H1 (cell line): ENCODE results near the gene CSTF2T. TPM values are rescaled to one million over a fixed set of nuclear protein-coding genes. Genes with fewer than 3 reads are reported as not detected.

Source experiments
- CTCF ChIA-PET: fragments of 300-600 bp; sonication (Branson Sonifier 250); formaldehyde crosslinking; loops from one replicate; lab custom pipeline; 2021; ENCODE audit not compliant: partially characterized antibody; lab: Charles Lee
- POLR2A ChIA-PET: fragments of 300-600 bp; sonication (Branson Sonifier 250); formaldehyde crosslinking; loops from one replicate; lab custom pipeline; 2021; ENCODE audit warnings: inconsistent platforms; ENCODE audit not compliant: partially characterized antibody; lab: Charles Lee
- DNase-seq, 2 experiments: peaks; one replicate each; pipeline versions ENCODE4 v3.0.0 to v3.0.0-alpha.2; 2010 to 2022; ENCODE audit warnings: low spot score in 2 of 2, low read depth in 1 of 2, mixed read lengths in 1 of 2
- FAIRE-seq: peaks from 2 replicates; lab custom pipeline; 2011; peaks lifted over from hg19 to GRCh38; lab: Jason Lieb, UNC
- H2AFZ ChIP-seq: 2 replicates; pipeline ENCODE4 v1.8.1; 2012; ENCODE audit warnings: low read length, inconsistent platforms
- H2AK5ac ChIP-seq: 2 replicates; pipeline ENCODE4 v1.6.1; 2013; ENCODE audit warnings: low read depth, low read length
- H2BK120ac ChIP-seq: replicated peaks from 2 replicates; pipeline ENCODE3; 2013; ENCODE audit warnings: low read depth, low read length, inconsistent platforms
- H2BK12ac ChIP-seq: 2 replicates; pipeline ENCODE4 v1.6.1; 2013; ENCODE audit warnings: low read depth, low read length
- H2BK15ac ChIP-seq: 2 replicates; pipeline ENCODE4 v1.6.1; 2013; ENCODE audit warnings: low read length
- H2BK20ac ChIP-seq: 2 replicates; pipeline ENCODE4 v1.6.1; 2013; ENCODE audit warnings: low read length
- H2BK5ac ChIP-seq: 2 replicates; pipeline ENCODE4 v1.6.1; 2013; ENCODE audit warnings: low read depth, low read length
- H3K14ac ChIP-seq: 2 replicates; pipeline ENCODE4 v1.6.1; 2013; ENCODE audit warnings: inconsistent platforms; ENCODE audit not compliant: insufficient read length
- H3K18ac ChIP-seq: 2 replicates; pipeline ENCODE4 v1.6.1; 2013; ENCODE audit warnings: low read length; ENCODE audit errors: extremely low read depth
- H3K23ac ChIP-seq: 2 replicates; pipeline ENCODE4 v1.6.1; 2013; ENCODE audit warnings: inconsistent platforms; ENCODE audit not compliant: insufficient read length
- H3K23me2 ChIP-seq: 2 replicates; pipeline ENCODE4 v1.6.1; 2013; ENCODE audit warnings: low read depth, low read length
- H3K27ac ChIP-seq: 2 replicates; pipeline ENCODE4 v1.6.1; 2011; ENCODE audit warnings: low read depth, low read length, inconsistent platforms
- H3K27me3 ChIP-seq, 4 experiments: replicated peaks in 1 of 4; 1 replicate in 1 of 4; 2 replicates in 3 of 4; pipeline versions ENCODE4 v1.6.1 to v1.8.1; 2011 to 2013; ENCODE audit warnings: low read length in 3 of 4, mild to moderate bottlenecking in 3 of 4, inconsistent platforms in 2 of 4, mixed read lengths in 2 of 4, moderate library complexity in 1 of 4; ENCODE audit not compliant: control insufficient read depth in 3 of 4, insufficient read depth in 3 of 4; ENCODE audit errors: extremely low read depth in 1 of 4
- H3K36me3 ChIP-seq, 4 experiments: 2 replicates each; pipeline versions ENCODE4 v1.6.1 to v1.8.1; 2011 to 2013; ENCODE audit warnings: mild to moderate bottlenecking in 4 of 4, low read length in 3 of 4, moderate library complexity in 2 of 4, control low read depth in 1 of 4, inconsistent platforms in 1 of 4; ENCODE audit not compliant: insufficient read depth in 4 of 4, control insufficient read depth in 2 of 4
- H3K4ac ChIP-seq: replicated peaks from 2 replicates; pipeline ENCODE3; 2013; ENCODE audit warnings: low read length, low read depth, mixed read lengths, inconsistent platforms; ENCODE audit not compliant: insufficient read length
- H3K4me1 ChIP-seq, 4 experiments: replicated peaks in 1 of 4; 1 replicate in 1 of 4; 2 replicates in 3 of 4; pipeline versions ENCODE4 v1.6.1 to v1.8.1; 2011 to 2013; ENCODE audit warnings: low read length in 3 of 4, inconsistent platforms in 2 of 4, mixed read lengths in 1 of 4; ENCODE audit not compliant: insufficient read depth in 4 of 4, control insufficient read depth in 3 of 4
- H3K4me2 ChIP-seq, 2 experiments: 2 replicates each; pipeline versions ENCODE4 v1.6.1 to v1.8.1; 2011 to 2013; ENCODE audit warnings: low read depth in 2 of 2, low read length in 2 of 2, control low read depth in 1 of 2, inconsistent platforms in 1 of 2, mild to moderate bottlenecking in 1 of 2; ENCODE audit not compliant: insufficient read depth in 1 of 2
- H3K4me3 ChIP-seq, 4 experiments: fragments of 200-600, 300-600 bp in 1 of 4; sonication (generic), shearing (Covaris generic), sonication (Bioruptor Twin) in 1 of 4; 2 replicates each; pipeline versions ENCODE4 v1.5.1 to v1.8.1; 2011 to 2016; ENCODE audit warnings: low read length in 4 of 4, low read depth in 3 of 4, control low read depth in 2 of 4, inconsistent platforms in 2 of 4, mild to moderate bottlenecking in 2 of 4, mixed read lengths in 1 of 4, moderate library complexity in 1 of 4; ENCODE audit not compliant: insufficient read depth in 2 of 4; ENCODE audit errors: extremely low read depth in 1 of 4
- H3K56ac ChIP-seq: replicated peaks from 2 replicates; pipeline ENCODE3; 2013; ENCODE audit warnings: low read depth, mild to moderate bottlenecking, mixed read lengths, low read length, inconsistent platforms; ENCODE audit not compliant: insufficient read length
- H3K79me1 ChIP-seq: 2 replicates; pipeline ENCODE4 v1.6.1; 2013; ENCODE audit warnings: low read depth, low read length, control low read depth
- H3K79me2 ChIP-seq, 2 experiments: 2 replicates each; pipeline versions ENCODE4 v1.6.1 to v1.8.1; 2012 to 2013; ENCODE audit warnings: low read length in 2 of 2, mild to moderate bottlenecking in 2 of 2, inconsistent platforms in 1 of 2; ENCODE audit not compliant: insufficient read depth in 2 of 2, control insufficient read depth in 1 of 2
- H3K9ac ChIP-seq, 4 experiments: replicated peaks in 1 of 4; 1 replicate in 1 of 4; 2 replicates in 3 of 4; pipeline versions ENCODE4 v1.6.1 to v1.8.1; 2011 to 2013; ENCODE audit warnings: low read depth in 3 of 4, low read length in 3 of 4, control low read depth in 2 of 4, mild to moderate bottlenecking in 2 of 4, moderate library complexity in 2 of 4, inconsistent platforms in 1 of 4; ENCODE audit errors: extremely low read depth in 1 of 4
- H3K9me3 ChIP-seq, 2 experiments: 2 replicates each; pipeline versions ENCODE4 v1.6.1 to v1.8.1; 2012 to 2013; ENCODE audit warnings: mild to moderate bottlenecking in 2 of 2, moderate library complexity in 2 of 2, control low read depth in 1 of 2, inconsistent platforms in 1 of 2, low read depth in 1 of 2, low read length in 1 of 2, mixed read lengths in 1 of 2; ENCODE audit not compliant: insufficient read depth in 2 of 2
- H4K20me1 ChIP-seq, 2 experiments: replicated peaks in 1 of 2; 2 replicates each; pipeline versions ENCODE3 to v1.8.1; 2011 to 2013; ENCODE audit warnings: inconsistent platforms in 2 of 2, low read length in 2 of 2, mild to moderate bottlenecking in 1 of 2; ENCODE audit not compliant: insufficient read depth in 2 of 2, control insufficient read depth in 1 of 2
- H4K5ac ChIP-seq: 2 replicates; pipeline ENCODE4 v1.6.1; 2013; ENCODE audit warnings: low read length, low read depth, mixed read lengths, inconsistent platforms; ENCODE audit not compliant: insufficient read length
- H4K8ac ChIP-seq: 2 replicates; pipeline ENCODE4 v1.8.0; 2013; ENCODE audit warnings: mild to moderate bottlenecking, moderate library complexity, low read length, inconsistent platforms; ENCODE audit not compliant: insufficient read depth; ENCODE audit errors: extremely low read depth
- H4K91ac ChIP-seq: replicated peaks from 2 replicates; pipeline ENCODE3; 2013; ENCODE audit warnings: low read length, mixed read lengths, inconsistent platforms; ENCODE audit not compliant: insufficient read length
- CHD2 ChIP-seq: IDR thresholded peaks from 2 replicates; pipeline ENCODE4 v1.6.1; 2012; ENCODE audit warnings: low read length, improper control_type of control experiment
- CREB1 ChIP-seq: IDR thresholded peaks from 2 replicates; pipeline ENCODE4 v1.6.1; 2012; ENCODE audit warnings: inconsistent platforms
- EGR1 ChIP-seq: IDR thresholded peaks from 2 replicates; pipeline ENCODE4 v1.6.1; 2011; ENCODE audit warnings: low read depth, low read length, borderline replicate concordance
- WGBS, 2 experiments: shearing (Covaris generic) in 1 of 2; methylation state at CpG; one replicate each; pipeline versions ENCODE4 v1.1.6 to v1.1.7; 2013 to 2015; ENCODE audit warnings: low lambda C conversion rate in 2 of 2, mixed read lengths in 2 of 2, inconsistent platforms in 1 of 2, low coverage in 1 of 2, missing lambda C conversion rate in 1 of 2; ENCODE audit not compliant: insufficient replicate concordance in 2 of 2, insufficient coverage in 1 of 2, insufficient read length in 1 of 2; ENCODE audit errors: extremely low coverage in 1 of 2, missing lambda C conversion rate in 1 of 2; 5-methylcytosine and 5-hydroxymethylcytosine counted together
- polyA plus RNA-seq, 7 experiments: library from polyadenylated mRNA; depleted of rRNA in 3 of 7; stranded (reverse) in 5 of 7; unstranded in 2 of 7; fragments of >200 nt in 5 of 7; fragments of 200-250 nt in 2 of 7; gene quantifications; 1 replicate in 5 of 7; 2 replicates in 1 of 7; 4 replicates in 1 of 7; pipeline versions ENCODE4 v1.2.1 to v1.2.3, GENCODE V29; 2011 to 2013; ENCODE audit warnings: missing spikeins in 2 of 7, mixed read lengths in 2 of 7
- total RNA-seq: library from RNA; stranded (reverse); fragmentation: NEBNext Ultra II Directional; extraction: Animal tissue kit (Norgen Biotek cat#: 25700); gene quantifications from 2 replicates; pipeline ENCODE4 v1.2.1, GENCODE V29; 2021

Gene CSTF2T
- total and polyA plus RNA-seq, 2 of the 8 experiments (the other 6 are each of a cell fraction or from before 2014, with no cell fraction given) = 9.4 to 32.4 TPM

DNA sequence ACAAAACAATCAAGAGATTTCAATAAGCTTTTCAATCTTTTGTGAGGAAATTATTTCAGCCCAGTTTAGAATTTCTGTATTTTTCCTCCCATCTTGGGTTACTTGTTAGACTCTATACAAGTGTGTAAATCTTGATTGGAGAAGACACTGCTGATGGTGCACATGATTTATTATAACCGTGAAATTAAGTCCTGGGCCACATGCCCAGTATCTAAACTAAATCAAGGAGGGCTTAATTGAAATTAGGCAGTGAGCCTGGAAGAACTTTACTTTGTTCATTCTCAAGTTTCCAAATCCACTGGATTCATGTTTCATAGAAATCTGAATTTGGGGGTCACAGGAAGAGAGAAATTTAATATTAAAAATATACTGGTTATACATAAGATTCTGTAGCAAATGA is 44.5 kb downstream of the CSTF2T start:
- TF ChIP-seq CHD2 (no peak), CREB1 (no peak), EGR1 (no peak)
- no peak overlapping the region for H3K27ac ChIP-seq
- no peak for FAIRE-seq
- H3K36me3 ChIP-seq = no peaks in the 10 kb centered on the region
- no peaks in the 10 kb centered on the region for H4K20me1 ChIP-seq
- H3K23me2 ChIP-seq = no peaks in the 10 kb centered on the region
- no peak overlapping the region for H4K91ac ChIP-seq
- H2AK5ac ChIP-seq = no peak overlapping the region
- no peak overlapping the region for H2BK5ac ChIP-seq
- no peaks in the 10 kb centered on the region for H3K27me3 ChIP-seq
- no peak overlapping the region for H3K9ac ChIP-seq
- H3K9me3 ChIP-seq = no peaks in the 10 kb centered on the region
- H3K23ac ChIP-seq = no peak overlapping the region
- CTCF ChIA-PET = interaction anchor here (1.0 kb wide), 1 partner anchor 36 kb away, joined by 3 read pairs; no protein-coding TSS in a partner anchor
- 100% methylated on average over 1 of the region's 1 CpG; no CpG with 5 or more reads in 1 of the 2 experiments for WGBS, 2 experiments
- no peaks in the 10 kb centered on the region for H3K79me2 ChIP-seq
- H3K56ac ChIP-seq = no peak overlapping the region
- DNase-seq = no peak
- POLR2A ChIA-PET = no interaction called here
- no peak overlapping the region for H3K4me2 ChIP-seq
- no peak overlapping the region for H3K4ac ChIP-seq
- H4K8ac ChIP-seq = no peak overlapping the region
- H2BK120ac ChIP-seq = no peak overlapping the region
- H3K79me1 ChIP-seq = no peaks in the 10 kb centered on the region
- no peak overlapping the region for H2AFZ ChIP-seq
- H3K14ac ChIP-seq = no peak overlapping the region
- H3K4me1 ChIP-seq = no peaks in the 10 kb centered on the region
- H2BK15ac ChIP-seq = no peak overlapping the region
- no peak overlapping the region for H2BK12ac ChIP-seq
- H3K4me3 ChIP-seq = no peak overlapping the region
- H4K5ac ChIP-seq = no peak overlapping the region
- no peak overlapping the region for H2BK20ac ChIP-seq
- no peak overlapping the region for H3K18ac ChIP-seq
